SK-N-SH (cell line): ENCODE results near the gene CACNA2D3. TPM values are rescaled to one million over a fixed set of nuclear protein-coding genes. Genes with fewer than 3 reads are reported as not detected.

Experiments
- CTCF ChIA-PET: fragments of 300-600, 350-600 bp; formaldehyde crosslinking; extraction: SDS; loops from one replicate; lab custom pipeline; 2021; lab: Yijun Ruan, JAX
- POLR2A ChIA-PET: fragments of 350-600 bp; sonication (Branson Sonifier 250); formaldehyde crosslinking; extraction: SDS; loops from one replicate; lab custom pipeline; 2020; ENCODE audit warnings: antibody characterized with exemption, inconsistent platforms; lab: Yijun Ruan, JAX
- DNase-seq: peaks from one replicate; pipeline ENCODE4 v3.0.0; 2012
- H2AFZ ChIP-seq: fragments of 200-600 bp; sonication (generic); 2 replicates; pipeline ENCODE4 v1.8.1; 2016; ENCODE audit warnings: antibody characterized with exemption, mild to moderate bottlenecking, low read depth
- H3F3A ChIP-seq: fragments of 200-600 bp; sonication (generic); replicated peaks from 2 replicates; pipeline ENCODE3; 2016; ENCODE audit warnings: antibody characterized with exemption, mild to moderate bottlenecking; ENCODE audit not compliant: insufficient read depth
- H3K27ac ChIP-seq, 2 experiments: fragments of 200-500 bp in 1 of 2; fragments of 200-600 bp in 1 of 2; sonication (Bioruptor generic) in 1 of 2; sonication (generic), shearing (Covaris generic) in 1 of 2; 2 replicates each; pipeline versions ENCODE4 v1.5.1 to v1.6.1; 2014 to 2016; ENCODE audit warnings: low read depth in 2 of 2, inconsistent platforms in 1 of 2, low read length in 1 of 2, mild to moderate bottlenecking in 1 of 2, mixed read lengths in 1 of 2
- H3K27me3 ChIP-seq: fragments of 200-600 bp; sonication (generic), shearing (Covaris generic); 2 replicates; pipeline ENCODE4 v1.6.1; 2016; ENCODE audit warnings: mixed run types; ENCODE audit not compliant: insufficient read depth
- H3K36me3 ChIP-seq, 2 experiments: fragments of 200-500 bp in 1 of 2; fragments of 200-600 bp in 1 of 2; sonication (Bioruptor generic) in 1 of 2; sonication (generic) in 1 of 2; replicated peaks in 1 of 2; 2 replicates each; pipeline versions ENCODE3 to v1.5.1; 2014 to 2016; ENCODE audit warnings: low read length in 1 of 2, mild to moderate bottlenecking in 1 of 2; ENCODE audit not compliant: insufficient read depth in 2 of 2, control insufficient read depth in 1 of 2
- H3K4me1 ChIP-seq, 2 experiments: fragments of 200-500 bp in 1 of 2; fragments of 200-600 bp in 1 of 2; sonication (Bioruptor generic) in 1 of 2; sonication (generic), shearing (Covaris generic) in 1 of 2; 2 replicates each; pipeline versions ENCODE4 v1.5.1 to v1.6.1; 2014 to 2016; ENCODE audit warnings: low read depth in 1 of 2, low read length in 1 of 2, mixed run types in 1 of 2; ENCODE audit not compliant: insufficient read depth in 2 of 2, control insufficient read depth in 1 of 2
- H3K4me2 ChIP-seq: fragments of 200-600 bp; sonication (generic), shearing (Covaris generic); 2 replicates; pipeline ENCODE4 v1.6.1; 2017; ENCODE audit warnings: mixed run types
- H3K4me3 ChIP-seq, 2 experiments: fragments of 200-500 bp in 1 of 2; fragments of 200-600 bp in 1 of 2; sonication (Bioruptor generic) in 1 of 2; sonication (generic), shearing (Covaris generic) in 1 of 2; 2 replicates each; pipeline versions ENCODE4 v1.5.1 to v1.8.1; 2014 to 2016; ENCODE audit warnings: low read depth in 2 of 2, inconsistent platforms in 1 of 2, low read length in 1 of 2, mild to moderate bottlenecking in 1 of 2, mixed read lengths in 1 of 2, moderate library complexity in 1 of 2
- H3K79me2 ChIP-seq: fragments of 200-600 bp; sonication (generic); 2 replicates; pipeline ENCODE4 v1.8.1; 2017; ENCODE audit warnings: mild to moderate bottlenecking; ENCODE audit not compliant: insufficient read depth
- H3K9ac ChIP-seq: fragments of 200-600 bp; sonication (generic); 2 replicates; pipeline ENCODE4 v1.6.1; 2017; ENCODE audit warnings: mixed run types
- H3K9me2 ChIP-seq: fragments of 200-600 bp; sonication (generic); 2 replicates; pipeline ENCODE4 v1.6.1; 2017; ENCODE audit warnings: mixed run types
- H3K9me3 ChIP-seq: fragments of 200-600 bp; sonication (generic); 2 replicates; pipeline ENCODE4 v1.6.1; 2017; ENCODE audit warnings: mixed run types, mild to moderate bottlenecking, moderate library complexity
- H4K20me1 ChIP-seq: fragments of 200-600 bp; sonication (generic); 2 replicates; pipeline ENCODE4 v1.6.1; 2017; ENCODE audit warnings: mild to moderate bottlenecking, mixed run types; ENCODE audit not compliant: insufficient read depth
- ELF1 ChIP-seq: IDR thresholded peaks from 2 replicates; pipeline ENCODE4 v1.4.0; 2012
- EP300 ChIP-seq, 2 experiments: IDR thresholded peaks; 2 replicates each; pipeline versions ENCODE4 v1.4.0 to v1.6.1; 2012; ENCODE audit warnings: borderline replicate concordance in 1 of 2, low read depth in 1 of 2, low read length in 1 of 2
- EZH2phosphoT487 ChIP-seq: fragments of 200-600 bp; sonication (generic); IDR thresholded peaks from 2 replicates; pipeline ENCODE4 v1.6.1; 2017; ENCODE audit warnings: low read depth, mixed run types, mild to moderate bottlenecking, antibody characterized with exemption, moderate library complexity, borderline replicate concordance
- FOXJ3 ChIP-seq: sonication (generic); formaldehyde crosslinking; IDR thresholded peaks from 2 replicates; pipeline ENCODE4 v1.5.1; 2020; ENCODE audit warnings: mild to moderate bottlenecking, missing genetic modification reagents
- FOXM1 ChIP-seq: IDR thresholded peaks from 2 replicates; pipeline ENCODE4 v1.4.0; 2012; ENCODE audit warnings: low read depth, mild to moderate bottlenecking
- IRF3 ChIP-seq: fragments of 150-350 bp; IDR thresholded peaks from 2 replicates; pipeline ENCODE4 v1.6.1; 2016; ENCODE audit warnings: mild to moderate bottlenecking, low read depth, low read length
- JUND ChIP-seq: IDR thresholded peaks from 2 replicates; pipeline ENCODE4 v1.4.0; 2012
- MEF2A ChIP-seq: IDR thresholded peaks from 2 replicates; pipeline ENCODE4 v1.4.0; 2012; ENCODE audit warnings: low read depth, borderline replicate concordance
- MXI1 ChIP-seq: IDR thresholded peaks from 2 replicates; pipeline ENCODE4 v1.6.1; 2012; ENCODE audit warnings: mild to moderate bottlenecking, low read depth, low read length, improper control_type of control experiment
- NFIC ChIP-seq: IDR thresholded peaks from 2 replicates; pipeline ENCODE4 v1.4.0; 2012; ENCODE audit warnings: borderline replicate concordance
- POLR2AphosphoS5 ChIP-seq: IDR thresholded peaks from 2 replicates; pipeline ENCODE4 v1.6.1; 2012; ENCODE audit warnings: low read depth, low read length
- RCOR1 ChIP-seq: fragments of 150-350 bp; IDR thresholded peaks from 2 replicates; pipeline ENCODE4 v1.6.1; 2017; ENCODE audit warnings: antibody characterized with exemption, low read length
- RFX5 ChIP-seq: IDR thresholded peaks from 2 replicates; pipeline ENCODE4 v1.6.1; 2012; ENCODE audit warnings: mild to moderate bottlenecking, improper control_type of control experiment, low read length
- SMC3 ChIP-seq: IDR thresholded peaks from 2 replicates; pipeline ENCODE4 v1.6.1; 2012; ENCODE audit warnings: low read depth, low read length, improper control_type of control experiment
- TAF1 ChIP-seq: IDR thresholded peaks from 2 replicates; pipeline ENCODE4 v1.6.1; 2012; ENCODE audit warnings: low read depth, mild to moderate bottlenecking, low read length, moderate library complexity, borderline replicate concordance
- TCF12 ChIP-seq: IDR thresholded peaks from 2 replicates; pipeline ENCODE4 v1.4.0; 2012
- TEAD4 ChIP-seq: IDR thresholded peaks from 2 replicates; pipeline ENCODE4 v1.4.0; 2012; ENCODE audit warnings: mild to moderate bottlenecking, borderline replicate concordance; ENCODE audit not compliant: insufficient read depth
- WGBS: methylation state at CpG from one replicate; pipeline ENCODE4 v1.1.6; 2017; ENCODE audit warnings: low lambda C conversion rate; 5-methylcytosine and 5-hydroxymethylcytosine counted together
- polyA plus RNA-seq, 3 experiments: library from polyadenylated mRNA; depleted of rRNA; stranded (reverse); fragments of >200 nt; gene quantifications; 2 replicates each; pipeline ENCODE4 v1.2.3, GENCODE V29; 2012
- TF ChIP-seq, protein P1 (sequence below): IDR thresholded peaks from 2 replicates; pipeline ENCODE4 v1.4.0; 2012; ENCODE audit warnings: low read depth, borderline replicate concordance
- TF ChIP-seq, protein P2 (sequence below): IDR thresholded peaks from 2 replicates; pipeline ENCODE4; 2012
- TF ChIP-seq, protein P3 (sequence below): IDR thresholded peaks from 2 replicates; pipeline ENCODE4 v1.6.1; 2012; ENCODE audit warnings: mild to moderate bottlenecking, low read depth, low read length, moderate library complexity

Gene CACNA2D3
- polyA plus RNA-seq, 1 of the 3 experiments (the other 2 are of a cell fraction): 0.15 TPM

DNA sequence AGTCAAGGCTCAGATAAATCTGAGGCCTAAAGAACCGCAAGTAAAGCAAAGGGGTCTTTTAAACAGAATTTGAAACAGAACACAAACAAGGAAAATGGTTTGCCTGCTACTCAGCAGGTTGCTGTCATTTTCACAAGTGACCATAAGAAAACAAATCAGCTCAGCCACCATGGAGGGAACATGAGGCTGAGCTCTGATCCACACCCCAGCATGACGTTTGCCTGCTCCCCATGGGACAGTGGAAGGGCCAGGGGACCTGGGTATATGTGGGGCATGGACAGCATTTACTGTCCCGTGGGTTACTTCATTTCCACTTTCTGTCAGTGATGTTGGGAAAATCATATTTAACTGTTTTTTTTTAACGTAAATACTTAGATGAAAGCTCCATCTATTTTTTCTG is 434.3 kb downstream of the CACNA2D3 start:
- H3K4me3 ChIP-seq: no peak overlapping the region
- no peaks in the 10 kb centered on the region for H3F3A ChIP-seq
- H3K4me1 ChIP-seq: no peaks in the 10 kb centered on the region
- no peaks in the 10 kb centered on the region for H3K9me2 ChIP-seq
- no peak overlapping the region for H3K4me2 ChIP-seq
- H2AFZ ChIP-seq: no peak overlapping the region
- no peak for DNase-seq
- H3K9me3 ChIP-seq: no peaks in the 10 kb centered on the region
- 17% methylated on average over 4 of the region's 4 CpGs for WGBS
- no peak overlapping the region for H3K9ac ChIP-seq
- no peak overlapping the region for H3K27ac ChIP-seq
- no peak for TF ChIP-seq JUND
- no peak for TF ChIP-seq MXI1
- no peak for TF ChIP-seq POLR2AphosphoS5
- TF ChIP-seq, protein P1, sequence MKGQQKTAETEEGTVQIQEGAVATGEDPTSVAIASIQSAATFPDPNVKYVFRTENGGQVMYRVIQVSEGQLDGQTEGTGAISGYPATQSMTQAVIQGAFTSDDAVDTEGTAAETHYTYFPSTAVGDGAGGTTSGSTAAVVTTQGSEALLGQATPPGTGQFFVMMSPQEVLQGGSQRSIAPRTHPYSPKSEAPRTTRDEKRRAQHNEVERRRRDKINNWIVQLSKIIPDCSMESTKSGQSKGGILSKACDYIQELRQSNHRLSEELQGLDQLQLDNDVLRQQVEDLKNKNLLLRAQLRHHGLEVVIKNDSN: no peak
- H3K27me3 ChIP-seq: no peaks in the 10 kb centered on the region
- no peaks in the 10 kb centered on the region for H4K20me1 ChIP-seq
- H3K36me3 ChIP-seq: no peaks in the 10 kb centered on the region
- ChIA-PET CTCF (no interaction called here), POLR2A (no interaction called here)
- no peaks in the 10 kb centered on the region for H3K79me2 ChIP-seq

GRCh38 chr3:54557538-54558428 is 435.4 kb downstream of the CACNA2D3 start:
- ChIA-PET CTCF (no interaction called here), POLR2A (no interaction called here)
- no peaks in the 10 kb centered on the region for H3F3A ChIP-seq
- 38% methylated on average over 12 of the region's 12 CpGs for WGBS
- no peak overlapping the region for H3K9ac ChIP-seq
- H3K9me2 ChIP-seq: no peaks in the 10 kb centered on the region
- H3K4me1 ChIP-seq: no peaks in the 10 kb centered on the region
- no peak for DNase-seq
- no peaks in the 10 kb centered on the region for H3K79me2 ChIP-seq
- no peaks in the 10 kb centered on the region for H3K27me3 ChIP-seq
- no peak overlapping the region for H3K4me2 ChIP-seq
- no peak overlapping the region for H3K4me3 ChIP-seq
- no peak overlapping the region for H2AFZ ChIP-seq
- H3K36me3 ChIP-seq: no peaks in the 10 kb centered on the region
- no peaks in the 10 kb centered on the region for H4K20me1 ChIP-seq
- H3K9me3 ChIP-seq: no peaks in the 10 kb centered on the region
- H3K27ac ChIP-seq: no peak overlapping the region
- TF ChIP-seq RFX5 (no peak), SMC3 (no peak), FOXJ3 (CRISPR knock-in tag) (no peak), TCF12 (no peak), MEF2A (no peak), IRF3 (no peak), ELF1 (no peak), EP300 (IDR thresholded peaks at IDR 0.05; ENCODE audit: borderline replicate concordance in 1 of 2, low read depth in 1 of 2, low read length in 1 of 2) (no peak), EZH2phosphoT487 (no peak), NFIC (no peak), RCOR1 (no peak), TEAD4 (no peak), TAF1 (no peak), FOXM1 (no peak)
- TF ChIP-seq, protein P2, sequence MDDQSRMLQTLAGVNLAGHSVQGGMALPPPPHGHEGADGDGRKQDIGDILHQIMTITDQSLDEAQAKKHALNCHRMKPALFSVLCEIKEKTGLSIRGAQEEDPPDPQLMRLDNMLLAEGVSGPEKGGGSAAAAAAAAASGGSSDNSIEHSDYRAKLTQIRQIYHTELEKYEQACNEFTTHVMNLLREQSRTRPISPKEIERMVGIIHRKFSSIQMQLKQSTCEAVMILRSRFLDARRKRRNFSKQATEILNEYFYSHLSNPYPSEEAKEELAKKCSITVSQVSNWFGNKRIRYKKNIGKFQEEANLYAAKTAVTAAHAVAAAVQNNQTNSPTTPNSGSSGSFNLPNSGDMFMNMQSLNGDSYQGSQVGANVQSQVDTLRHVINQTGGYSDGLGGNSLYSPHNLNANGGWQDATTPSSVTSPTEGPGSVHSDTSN: no peak
- TF ChIP-seq, protein P3, sequence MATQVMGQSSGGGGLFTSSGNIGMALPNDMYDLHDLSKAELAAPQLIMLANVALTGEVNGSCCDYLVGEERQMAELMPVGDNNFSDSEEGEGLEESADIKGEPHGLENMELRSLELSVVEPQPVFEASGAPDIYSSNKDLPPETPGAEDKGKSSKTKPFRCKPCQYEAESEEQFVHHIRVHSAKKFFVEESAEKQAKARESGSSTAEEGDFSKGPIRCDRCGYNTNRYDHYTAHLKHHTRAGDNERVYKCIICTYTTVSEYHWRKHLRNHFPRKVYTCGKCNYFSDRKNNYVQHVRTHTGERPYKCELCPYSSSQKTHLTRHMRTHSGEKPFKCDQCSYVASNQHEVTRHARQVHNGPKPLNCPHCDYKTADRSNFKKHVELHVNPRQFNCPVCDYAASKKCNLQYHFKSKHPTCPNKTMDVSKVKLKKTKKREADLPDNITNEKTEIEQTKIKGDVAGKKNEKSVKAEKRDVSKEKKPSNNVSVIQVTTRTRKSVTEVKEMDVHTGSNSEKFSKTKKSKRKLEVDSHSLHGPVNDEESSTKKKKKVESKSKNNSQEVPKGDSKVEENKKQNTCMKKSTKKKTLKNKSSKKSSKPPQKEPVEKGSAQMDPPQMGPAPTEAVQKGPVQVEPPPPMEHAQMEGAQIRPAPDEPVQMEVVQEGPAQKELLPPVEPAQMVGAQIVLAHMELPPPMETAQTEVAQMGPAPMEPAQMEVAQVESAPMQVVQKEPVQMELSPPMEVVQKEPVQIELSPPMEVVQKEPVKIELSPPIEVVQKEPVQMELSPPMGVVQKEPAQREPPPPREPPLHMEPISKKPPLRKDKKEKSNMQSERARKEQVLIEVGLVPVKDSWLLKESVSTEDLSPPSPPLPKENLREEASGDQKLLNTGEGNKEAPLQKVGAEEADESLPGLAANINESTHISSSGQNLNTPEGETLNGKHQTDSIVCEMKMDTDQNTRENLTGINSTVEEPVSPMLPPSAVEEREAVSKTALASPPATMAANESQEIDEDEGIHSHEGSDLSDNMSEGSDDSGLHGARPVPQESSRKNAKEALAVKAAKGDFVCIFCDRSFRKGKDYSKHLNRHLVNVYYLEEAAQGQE: no peak
